GM18511 (cell line): ENCODE data around the gene DPP10.
"Not testable (repeated sequence)": the region's sequence is repeated elsewhere in the genome, so short reads cannot be mapped to it uniquely, and the experiment has no call there.

Source experiments
- ATAC-seq: cut with Tn5 transposase; IDR thresholded peaks from one replicate; pipeline ENCODE4 v1.9.1; 2021; ENCODE audit warnings: mild to moderate bottlenecking, moderate library complexity; ENCODE audit not compliant: unreplicated experiment

The DPP10 gene

DNA sequence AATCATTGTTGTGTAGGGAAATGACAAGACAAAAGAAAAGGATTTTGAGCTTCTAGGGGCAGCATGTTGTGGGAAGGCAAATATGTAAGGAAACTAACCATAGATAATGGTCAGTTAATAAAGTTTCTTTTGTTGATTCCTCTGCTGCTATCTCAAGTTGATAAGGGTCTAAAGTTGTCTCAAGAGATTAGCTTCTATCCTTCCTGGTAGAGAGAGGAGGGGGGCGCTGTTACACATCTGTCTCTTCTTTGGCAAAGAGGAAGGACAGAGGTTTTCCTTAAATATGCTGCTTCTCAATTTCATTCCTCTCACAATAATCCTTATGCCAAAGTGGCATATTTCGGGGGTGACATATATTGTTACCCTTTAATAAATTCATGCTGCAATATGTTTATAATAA is 944.0 kb downstream of the DPP10 start:
- ATAC-seq, result no peak

DNA sequence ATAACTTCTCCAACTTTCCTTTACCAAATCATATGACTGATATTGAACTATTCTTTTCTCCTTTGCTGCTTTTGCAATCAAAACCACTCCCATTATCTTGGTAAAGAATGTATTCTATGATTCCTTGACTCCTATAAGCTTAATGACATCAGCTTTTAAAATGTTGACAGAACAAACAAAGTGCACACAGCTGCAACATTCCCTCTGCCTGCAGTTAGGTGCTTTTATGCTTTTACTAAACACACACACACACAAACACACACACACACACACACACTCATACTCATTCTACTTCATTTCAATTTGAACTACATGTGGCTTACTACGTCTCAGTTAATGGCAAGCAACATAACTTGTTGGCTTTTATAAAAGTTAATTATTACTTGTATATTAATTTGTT is 946.6 kb downstream of the DPP10 start:
- no peak for ATAC-seq

DNA sequence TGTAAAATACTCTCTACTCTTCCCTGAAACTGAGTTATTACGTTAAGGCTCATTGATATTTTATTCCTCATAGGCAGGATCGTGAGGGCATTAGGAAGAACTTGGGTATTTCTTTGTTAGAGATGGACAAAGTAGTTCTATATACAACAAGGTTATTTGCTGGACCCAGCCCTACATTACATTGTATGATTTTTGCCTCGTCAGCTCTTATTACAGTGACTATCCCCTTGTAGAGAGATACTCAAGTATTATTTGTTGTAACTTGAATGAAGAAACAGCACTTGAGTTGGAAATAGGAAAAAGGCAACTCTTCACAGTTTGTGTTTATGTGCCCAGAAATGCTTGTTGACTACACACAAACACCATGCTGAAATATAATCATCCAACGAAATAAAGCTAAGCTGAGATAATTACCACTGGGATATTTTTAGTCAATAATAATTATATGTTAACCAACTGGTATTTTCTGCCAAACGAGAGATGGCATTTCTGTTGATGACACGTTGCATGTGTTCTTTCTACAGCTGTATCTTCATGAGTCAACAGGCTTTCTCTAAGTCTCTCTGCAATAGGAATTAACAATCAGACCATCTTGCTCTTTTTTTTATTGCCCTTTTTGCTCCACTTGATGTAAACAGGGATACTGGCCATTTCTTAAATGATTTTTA is 947.6 kb downstream of the DPP10 start:
- ATAC-seq, result no peak

DNA sequence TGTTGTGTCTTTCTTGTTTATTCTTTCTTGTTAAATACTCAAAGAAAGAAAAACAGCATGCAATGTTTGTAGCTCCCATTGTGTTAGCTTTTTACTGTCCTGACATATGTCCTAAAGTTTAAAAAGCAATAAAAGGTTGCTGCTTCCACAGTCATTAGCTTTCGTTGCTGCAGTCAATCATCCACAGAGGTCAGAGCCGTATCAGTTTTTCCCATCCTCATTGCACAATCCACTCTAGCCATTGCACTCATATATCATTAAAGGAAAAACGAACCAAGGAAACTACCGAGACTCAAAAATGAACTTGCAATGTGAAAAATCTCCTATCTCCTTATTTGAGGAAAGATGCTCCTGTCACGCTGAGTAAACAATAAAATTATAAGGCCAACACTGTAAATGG is 954.1 kb downstream of the DPP10 start:
- no peak for ATAC-seq

DNA sequence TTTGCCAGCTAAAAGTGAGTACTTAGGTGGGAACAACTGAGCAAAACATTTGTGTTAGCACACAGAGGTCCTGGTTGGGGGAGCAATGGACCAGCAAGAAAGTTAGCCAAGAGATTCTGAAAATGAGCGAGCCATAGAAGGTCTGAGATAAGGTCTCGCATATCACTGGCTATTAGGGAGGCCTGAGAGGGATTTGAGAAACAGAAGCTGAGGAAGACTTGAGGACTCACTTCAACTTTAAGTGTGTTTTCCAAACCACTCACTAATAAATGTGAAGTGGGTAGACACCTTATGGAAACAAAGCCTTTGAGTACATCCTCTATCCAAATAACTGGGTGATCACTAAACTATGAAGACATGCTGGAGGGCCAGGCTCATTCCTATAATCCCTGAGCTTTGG is 958.5 kb downstream of the DPP10 start:
- no peak for ATAC-seq

DNA sequence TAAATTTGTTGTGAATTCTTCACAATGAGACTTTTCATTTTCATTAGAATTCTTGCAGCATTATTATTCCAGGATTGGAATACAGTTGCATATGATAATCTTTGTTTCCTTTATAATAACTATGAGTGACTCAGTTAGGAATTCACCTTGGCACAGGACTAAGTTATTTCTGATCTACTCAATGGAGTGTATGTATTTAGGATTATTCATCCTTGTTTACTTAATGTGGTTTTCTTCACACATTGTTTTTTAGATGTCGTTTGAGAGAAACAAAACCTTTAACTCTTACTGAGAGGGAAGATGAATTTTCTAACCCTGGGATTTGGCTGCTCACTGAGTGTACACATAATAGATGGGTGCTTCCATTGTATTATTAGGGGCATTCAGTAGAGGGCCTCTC is 970.1 kb downstream of the DPP10 start:
- no peak for ATAC-seq

DNA sequence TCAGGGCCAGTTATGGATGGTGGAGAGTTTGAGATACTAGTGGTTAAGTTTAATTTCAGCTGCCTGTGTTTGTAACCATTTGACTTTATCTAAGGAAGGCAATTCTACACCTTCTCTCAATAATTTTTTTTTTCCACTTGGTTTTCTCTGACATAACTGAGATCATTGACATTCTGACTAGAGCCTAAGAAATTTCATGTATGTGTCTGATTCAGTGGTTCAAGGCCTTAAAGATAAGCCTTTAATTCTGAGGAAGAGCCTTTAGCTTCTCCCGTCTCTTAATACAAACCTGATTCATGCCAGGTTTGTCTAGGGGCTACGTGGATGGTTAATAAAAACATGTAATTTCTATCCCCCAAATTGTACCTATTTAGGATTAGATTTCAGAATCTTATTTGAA is 971.4 kb downstream of the DPP10 start:
- no peak for ATAC-seq

DNA sequence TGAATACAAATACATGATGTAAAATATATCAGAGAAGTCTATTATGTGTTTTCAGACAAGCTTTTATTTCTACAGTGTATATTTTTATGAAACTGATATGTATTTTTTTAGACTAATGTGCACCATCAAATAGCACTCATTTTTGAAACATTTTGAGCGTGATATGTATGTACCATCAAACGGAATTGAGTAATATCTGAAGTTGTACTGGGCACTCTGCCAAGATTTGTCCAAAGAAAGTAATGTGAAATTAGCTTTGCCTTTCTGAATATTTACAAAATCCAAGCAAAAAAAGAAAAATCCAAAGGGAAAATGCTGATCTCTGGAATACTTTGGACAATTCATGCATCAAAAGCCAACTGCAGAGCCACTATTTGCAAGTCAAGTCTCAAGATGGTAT is 972.0 kb downstream of the DPP10 start:
- no peak for ATAC-seq

DNA sequence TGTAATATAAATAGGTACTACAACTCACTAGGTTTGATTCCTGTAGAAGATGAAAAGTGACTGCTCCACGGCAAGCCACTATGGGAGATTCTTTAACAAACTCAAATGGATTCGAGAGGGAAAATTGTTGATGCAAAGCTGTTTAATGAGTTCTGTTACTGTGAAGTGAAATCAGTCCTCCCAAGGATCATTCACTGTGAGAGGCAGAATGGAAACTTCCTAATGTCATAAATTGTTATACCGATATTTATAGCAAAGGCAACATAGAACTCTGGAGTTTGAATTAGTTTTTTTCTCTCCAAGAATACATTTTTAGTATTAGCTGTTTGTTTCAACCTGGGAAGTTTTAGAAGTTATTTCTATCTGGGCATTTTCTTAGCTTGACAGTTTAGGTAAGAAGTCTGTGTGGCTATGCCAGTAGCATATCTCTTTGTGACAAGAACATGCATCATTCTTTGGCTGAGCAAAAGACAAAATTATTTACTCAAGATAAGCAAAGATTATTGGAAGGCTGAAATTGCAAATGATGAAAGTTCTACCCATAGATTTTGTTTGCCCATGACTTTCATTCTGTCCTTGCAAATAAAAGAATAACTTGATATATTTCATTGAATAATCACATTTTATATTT is 979.7 kb downstream of the DPP10 start:
- no peak for ATAC-seq

DNA sequence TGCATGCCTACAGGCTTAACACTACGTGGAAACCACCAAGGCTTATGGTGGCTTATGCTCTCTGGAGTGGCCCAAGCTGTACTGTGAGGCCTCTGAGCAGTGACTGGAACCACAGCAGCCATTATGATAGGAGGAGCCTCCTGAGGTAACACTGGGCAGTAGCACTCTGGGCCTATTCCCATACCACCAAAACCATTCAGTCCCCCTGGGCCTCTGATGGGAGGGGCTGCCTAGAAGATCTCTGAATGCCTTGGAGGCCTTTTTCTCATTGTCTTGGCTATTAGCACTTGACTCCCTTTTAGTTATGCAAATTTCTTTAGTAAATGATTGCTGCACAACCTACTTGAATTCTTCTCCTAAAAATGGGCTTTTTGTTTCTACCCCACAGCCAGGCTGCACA is 985.0 kb downstream of the DPP10 start:
- ATAC-seq, result no peak

DNA sequence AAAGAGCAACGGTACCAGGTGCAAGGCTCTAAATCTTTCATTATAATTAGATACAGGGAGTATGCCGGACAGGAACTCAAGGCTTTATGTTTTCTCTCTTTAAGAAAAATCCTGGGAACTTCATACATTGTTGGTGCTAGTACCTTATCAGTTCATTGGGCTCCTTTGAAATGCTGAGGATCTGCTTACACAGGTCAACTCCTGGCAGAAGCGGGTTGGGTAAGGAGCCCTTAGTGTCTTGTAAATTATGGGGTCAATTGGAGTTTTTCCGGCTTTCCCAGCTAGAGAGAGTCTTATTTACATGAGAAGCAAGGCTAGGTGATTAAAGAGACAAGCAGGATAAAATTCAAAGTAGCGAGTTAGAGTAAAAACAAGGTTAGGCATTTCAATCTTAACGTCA is 998.3 kb downstream of the DPP10 start:
- not testable (repeated sequence) for ATAC-seq

DNA sequence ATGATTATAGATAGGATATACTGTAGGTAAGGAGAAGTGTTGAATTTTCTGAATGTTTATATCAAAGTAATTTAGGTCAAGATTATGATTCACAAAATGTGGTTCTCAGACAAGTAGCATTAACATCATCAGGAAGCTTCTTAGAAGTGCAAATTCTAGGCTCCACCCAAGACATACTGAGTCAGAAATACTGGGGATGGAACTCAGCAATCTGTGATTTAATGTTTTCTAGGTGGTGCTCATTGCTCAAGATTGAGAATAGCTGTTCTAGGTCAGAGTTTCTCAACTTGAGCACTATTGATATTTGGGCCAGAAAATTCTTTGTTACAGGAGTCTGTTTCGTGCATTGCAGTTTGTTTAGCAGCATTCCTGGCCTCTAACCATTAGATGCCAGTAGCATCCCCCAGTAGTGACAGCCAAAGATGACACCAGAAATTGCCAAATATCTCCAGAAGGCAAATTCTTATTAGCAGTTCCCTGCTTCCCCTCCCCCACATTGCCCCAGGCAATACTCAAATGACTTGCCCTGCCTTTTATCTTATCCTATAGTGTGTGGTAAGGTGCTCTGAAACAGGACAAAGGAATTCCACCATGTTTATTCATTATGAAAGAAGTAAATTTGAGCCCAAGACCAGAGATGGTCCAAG is 1001.2 kb downstream of the DPP10 start:
- no peak for ATAC-seq

DNA sequence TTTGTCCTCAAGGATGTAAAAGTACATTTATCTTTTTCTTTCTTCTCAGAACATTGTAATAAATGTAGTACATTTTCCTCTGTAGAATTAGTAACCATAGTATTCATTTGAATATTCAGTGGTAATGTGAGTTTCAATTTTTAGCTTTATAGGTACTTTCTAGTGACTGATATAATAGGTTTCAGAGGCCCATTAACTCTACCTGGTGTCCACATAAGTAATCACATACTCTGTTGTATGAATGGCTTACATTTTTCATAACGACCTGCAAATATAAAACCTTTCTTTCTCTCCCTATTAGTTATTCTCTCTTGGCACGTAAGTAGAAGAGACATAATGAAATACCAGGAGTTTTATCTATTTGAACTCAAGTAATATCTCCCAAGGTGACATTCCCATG is 1017.6 kb downstream of the DPP10 start:
- no peak for ATAC-seq

DNA sequence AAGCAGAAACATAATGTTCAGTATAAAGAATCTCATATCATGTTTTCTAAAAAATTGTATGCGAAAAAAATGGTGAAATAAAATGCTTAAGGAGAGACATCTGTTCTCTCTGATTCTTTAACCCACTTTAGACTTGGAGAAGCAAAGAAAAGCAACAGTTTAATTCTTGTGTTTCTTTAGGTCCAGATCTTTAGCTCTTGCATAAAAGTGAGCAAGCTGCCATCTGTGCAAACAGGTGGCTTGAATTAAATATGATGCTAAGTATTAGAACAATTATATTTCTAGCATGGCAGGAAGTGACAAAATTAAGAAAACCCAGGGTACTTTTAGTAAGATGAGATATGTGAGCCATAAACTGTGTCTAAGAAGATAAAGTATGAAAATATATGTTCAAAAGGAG is 1038.3 kb downstream of the DPP10 start:
- ATAC-seq, result no peak

DNA sequence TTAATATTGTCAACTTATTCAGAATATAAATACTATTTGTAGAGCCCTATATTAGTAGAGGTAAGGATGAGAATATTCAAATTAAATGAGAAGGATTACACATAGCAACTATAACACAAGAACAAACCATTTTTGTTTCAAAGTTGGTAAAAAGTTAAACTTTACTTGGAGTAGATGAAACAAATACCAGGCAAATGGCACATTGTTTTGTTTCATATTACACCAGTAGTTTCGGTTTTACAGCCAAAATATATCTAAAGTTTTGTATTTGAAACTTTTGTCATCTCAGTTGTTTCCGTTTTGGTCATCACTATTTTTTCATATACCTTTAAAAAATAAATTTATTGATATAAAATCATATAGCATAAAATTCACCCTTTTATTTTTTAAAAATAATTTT is 1039.4 kb downstream of the DPP10 start:
- ATAC-seq, result no peak

DNA sequence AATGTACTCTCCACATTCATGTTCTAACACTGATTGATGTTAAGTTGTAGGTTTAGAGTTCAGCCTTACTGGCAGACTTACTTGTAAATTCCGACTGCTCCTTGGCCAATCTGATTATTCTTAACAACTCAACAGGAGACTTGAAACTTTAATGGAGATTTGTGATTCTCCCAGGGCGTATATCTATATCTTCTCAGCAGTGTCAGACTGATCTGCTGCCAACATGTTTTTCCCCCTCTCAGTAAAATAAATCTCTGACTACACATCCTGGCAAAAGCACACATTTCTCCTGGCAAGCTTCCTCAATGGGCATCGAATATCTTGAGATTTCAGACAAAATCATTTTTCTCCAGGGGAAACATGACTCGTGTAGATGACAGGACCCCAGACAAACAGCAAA is 1041.2 kb downstream of the DPP10 start:
- ATAC-seq, result no peak

DNA sequence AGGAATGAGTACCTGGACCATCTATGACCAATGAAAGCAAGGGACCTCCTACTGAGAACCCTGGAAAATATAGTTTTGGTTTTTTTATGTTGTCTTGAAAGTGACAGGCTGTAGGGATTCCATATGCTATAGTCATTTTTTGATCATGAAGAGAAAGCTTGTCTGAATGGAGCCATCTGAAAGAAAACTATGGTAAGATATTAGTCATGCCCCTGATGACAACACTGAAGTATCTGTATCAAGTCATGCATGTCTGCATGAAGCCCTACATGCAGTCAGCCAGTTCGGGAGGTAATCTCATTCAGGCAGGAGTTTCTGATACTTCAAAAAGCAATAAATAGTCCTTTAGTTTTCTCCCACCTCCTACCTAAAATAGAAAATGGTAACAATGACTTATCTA is 1042.0 kb downstream of the DPP10 start:
- no peak for ATAC-seq

DNA sequence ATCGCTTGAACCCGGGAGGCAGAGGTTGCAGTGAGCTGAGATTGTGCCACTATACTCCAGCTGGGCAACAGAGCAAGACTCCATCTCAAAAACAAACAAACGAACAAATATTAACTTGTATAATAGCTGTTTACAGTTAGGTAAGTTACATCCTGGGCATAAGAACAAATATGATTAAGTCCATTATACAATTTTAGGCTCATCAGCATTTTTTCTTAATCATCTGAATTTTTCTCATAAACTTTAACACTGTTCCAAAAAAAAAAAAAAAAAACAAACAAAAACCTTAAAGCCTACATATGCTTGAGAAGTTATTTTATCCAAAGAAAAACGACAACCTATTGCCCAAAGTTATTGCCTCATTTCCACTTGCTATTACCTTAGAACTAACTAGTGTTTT is 1042.5 kb downstream of the DPP10 start:
- ATAC-seq, result no peak

DNA sequence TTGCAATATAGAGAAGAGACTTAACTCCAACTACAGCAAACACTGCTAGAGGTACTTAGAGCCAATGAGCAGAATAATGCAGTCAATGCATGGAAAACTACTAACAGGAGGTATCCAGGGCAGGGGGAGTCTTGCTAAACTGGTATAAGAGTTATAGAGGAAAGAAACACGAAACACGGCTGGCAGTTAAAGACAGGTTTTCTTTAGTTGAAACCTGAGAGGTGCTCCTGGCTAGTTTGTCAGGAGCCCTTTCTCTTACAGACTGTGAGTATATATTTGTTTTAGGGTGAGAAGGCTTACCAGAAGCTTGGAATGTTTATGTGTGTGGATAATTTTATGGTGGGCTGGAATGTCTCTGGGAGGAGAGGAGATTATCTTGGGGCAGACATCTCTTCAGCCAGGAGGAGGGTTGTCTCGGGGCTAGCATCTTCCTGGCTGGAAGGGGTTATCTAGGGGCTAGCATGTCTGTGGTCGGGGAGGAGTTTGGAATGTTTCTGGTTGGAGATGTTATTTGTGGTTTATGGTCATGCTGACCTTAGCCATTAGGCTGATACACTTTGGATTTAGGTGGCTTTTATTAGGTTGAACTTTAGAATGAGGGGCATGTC is 1048.8 kb downstream of the DPP10 start:
- ATAC-seq, result no peak

DNA sequence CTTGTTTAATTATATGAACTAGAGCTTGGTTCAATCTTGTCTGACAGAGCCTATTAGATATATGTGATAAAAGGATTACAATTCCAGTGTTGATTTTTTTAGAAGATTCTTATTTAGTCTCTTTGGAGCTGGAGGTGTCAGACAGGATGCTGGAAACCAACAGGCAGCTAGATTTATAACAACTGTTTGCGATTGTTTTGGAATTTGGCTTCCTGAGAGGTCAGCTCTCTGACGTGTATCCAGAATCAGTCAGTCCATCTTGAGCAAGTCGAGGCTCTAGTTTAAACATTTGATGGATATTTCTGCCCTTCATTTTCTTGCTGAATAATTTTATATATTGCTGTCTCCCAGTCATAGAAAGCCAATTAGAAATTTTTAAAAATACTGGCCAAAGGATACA is 1062.9 kb downstream of the DPP10 start:
- no peak for ATAC-seq

DNA sequence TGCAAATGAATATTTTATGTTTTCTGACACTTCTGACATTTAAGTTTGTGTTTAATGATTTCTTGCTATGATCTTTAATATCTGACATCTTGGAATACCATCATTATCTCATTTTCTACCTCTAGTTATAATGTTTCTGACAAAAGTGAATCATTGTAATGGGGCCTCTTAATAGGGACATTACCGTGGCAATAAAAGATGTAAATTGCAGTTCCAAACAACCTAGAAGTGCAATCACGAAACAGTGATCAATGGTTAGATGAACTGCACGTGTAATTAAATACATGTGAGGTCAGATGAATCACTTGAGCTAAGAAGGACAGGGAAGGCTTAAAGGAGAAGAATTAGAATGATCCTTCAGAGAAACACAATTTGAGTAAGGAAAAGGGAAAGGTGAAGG is 1078.3 kb downstream of the DPP10 start:
- ATAC-seq, result no peak

DNA sequence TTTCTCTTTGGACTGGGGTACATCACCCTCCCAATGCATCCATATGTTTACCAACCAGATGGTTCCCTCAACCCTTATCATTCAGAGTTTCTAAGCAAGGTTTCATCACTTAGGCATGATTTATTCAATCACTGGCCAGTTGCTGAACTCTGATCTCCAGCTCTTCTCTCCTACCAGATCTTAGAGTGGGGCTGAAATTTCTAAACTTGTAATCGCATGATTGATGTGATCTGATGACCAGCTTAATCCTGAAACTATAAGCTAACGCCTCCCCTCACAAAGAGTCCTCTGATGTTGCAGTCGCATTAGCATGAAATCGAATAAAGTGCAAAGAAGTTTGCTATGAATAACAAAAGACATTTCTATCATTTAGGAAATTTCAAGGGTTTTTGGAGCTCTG is 1082.0 kb downstream of the DPP10 start:
- ATAC-seq, result no peak
